GM12801 (cell line): ENCODE data around the gene CAMTA1.

ENCODE experiments used
- CTCF ChIP-seq: IDR thresholded peaks from one replicate; pipeline ENCODE4 v1.5.1; 2011; ENCODE audit warnings: control low read depth; ENCODE audit not compliant: insufficient read length; ENCODE audit errors: extremely low read depth

CAMTA1 gene

DNA sequence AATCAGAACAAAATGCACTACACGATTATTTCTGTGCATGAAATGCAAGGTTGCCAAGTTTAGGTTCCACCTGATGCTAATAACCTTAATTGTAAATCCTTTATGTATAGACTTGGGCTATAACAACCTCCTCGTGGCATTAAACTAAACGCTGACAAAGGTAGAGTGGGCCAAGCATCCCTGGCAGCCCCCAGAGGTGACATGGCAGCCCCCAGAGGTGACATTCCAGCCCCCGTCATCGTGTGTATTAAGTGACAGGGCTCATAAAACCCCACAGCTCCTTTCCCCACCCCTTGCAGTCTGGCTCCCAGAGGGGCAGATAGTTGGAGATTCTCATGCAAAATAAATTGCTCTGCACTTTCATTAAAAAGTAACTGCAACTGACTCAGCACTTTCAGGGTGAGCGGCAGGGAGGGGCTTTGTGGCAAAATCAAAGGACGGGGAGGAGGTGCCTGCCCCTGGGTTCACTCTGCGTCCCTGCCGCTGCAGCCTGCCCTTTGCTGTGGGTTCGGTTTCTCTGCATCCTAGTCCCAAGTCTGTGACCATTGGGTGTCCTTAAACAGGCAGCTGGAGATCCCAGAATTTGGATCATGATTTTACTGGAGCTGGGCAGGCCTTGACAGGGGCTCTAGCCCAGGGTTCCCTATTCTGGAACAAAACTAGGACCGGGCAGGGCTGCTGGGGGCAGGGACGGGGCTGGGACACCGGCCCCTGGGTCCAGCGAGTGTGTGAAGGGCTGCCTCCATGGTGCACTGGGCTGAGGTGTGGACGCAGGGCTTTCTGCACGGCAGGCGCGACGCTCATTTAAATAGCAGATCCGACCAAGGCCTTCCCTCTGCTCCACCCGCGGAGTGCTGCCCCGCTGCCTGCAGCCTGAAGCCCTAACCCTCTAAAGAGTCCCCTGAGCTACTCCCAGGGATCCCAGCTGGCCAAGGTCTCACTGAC is 751.0 kb downstream of the CAMTA1 start:
- TF ChIP-seq CTCF, result no peak

DNA sequence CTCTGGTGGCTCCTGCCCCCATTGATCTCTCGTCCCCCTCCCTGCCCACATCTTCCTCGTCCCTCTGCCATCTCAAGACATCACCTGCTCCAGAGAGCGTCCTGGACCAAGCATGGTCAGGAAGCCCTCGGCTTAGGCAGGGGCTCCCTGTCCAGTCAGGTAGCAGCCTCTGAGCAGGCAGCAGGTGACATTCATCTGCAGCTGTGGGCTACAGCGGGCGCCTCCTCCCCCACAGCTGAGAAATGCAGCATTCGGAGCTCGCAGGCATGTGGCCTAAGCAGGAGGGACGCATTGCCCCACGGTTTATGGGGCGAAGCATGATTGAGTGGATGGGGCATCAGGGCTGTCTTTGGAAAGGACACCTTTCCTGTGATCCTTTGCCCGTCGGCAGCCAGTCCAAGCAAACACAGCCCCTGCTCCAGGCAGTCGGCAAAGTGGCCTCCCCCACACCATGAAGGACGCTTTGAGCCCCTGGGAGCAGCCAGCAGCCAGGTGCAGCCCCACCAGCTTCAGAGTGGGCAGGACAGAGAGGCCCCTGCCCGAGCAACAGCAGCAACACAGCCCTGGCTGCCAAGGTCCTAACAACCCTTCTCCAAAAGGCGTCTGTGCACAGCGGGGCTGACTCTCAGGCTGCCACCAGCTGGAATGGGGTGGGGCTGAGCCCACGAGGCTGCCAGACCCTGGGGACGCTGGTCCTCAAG is 751.8 kb downstream of the CAMTA1 start:
- TF ChIP-seq CTCF, result no peak

- TF ChIP-seq CTCF, result no peak
Measured at GRCh38 chr1:7538033-7538432, 752.8 kb downstream of the CAMTA1 start.

- no peak for TF ChIP-seq CTCF
Measured at GRCh38 chr1:7538849-7539768, 753.9 kb downstream of the CAMTA1 start.

DNA sequence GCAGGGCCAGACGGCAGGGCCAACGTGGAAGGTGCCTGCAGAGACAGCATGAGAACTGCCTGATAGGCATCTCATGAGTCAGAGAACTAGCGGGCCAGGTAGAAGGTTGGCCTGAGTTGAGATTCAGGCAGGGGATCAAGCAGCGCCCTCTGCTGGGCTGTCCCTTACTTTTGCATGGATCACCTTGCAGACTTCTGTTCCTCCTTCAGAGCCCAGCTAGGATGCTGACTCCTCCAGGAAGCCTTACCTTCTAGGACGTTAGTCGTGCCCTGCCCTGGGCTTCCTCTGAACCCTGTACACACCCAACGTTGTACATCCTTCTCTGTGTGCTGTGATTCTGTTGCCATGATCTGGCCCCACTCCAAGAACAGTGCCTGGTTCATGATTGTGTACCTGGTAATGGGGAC is 754.5 kb downstream of the CAMTA1 start:
- TF ChIP-seq CTCF, result no peak

DNA sequence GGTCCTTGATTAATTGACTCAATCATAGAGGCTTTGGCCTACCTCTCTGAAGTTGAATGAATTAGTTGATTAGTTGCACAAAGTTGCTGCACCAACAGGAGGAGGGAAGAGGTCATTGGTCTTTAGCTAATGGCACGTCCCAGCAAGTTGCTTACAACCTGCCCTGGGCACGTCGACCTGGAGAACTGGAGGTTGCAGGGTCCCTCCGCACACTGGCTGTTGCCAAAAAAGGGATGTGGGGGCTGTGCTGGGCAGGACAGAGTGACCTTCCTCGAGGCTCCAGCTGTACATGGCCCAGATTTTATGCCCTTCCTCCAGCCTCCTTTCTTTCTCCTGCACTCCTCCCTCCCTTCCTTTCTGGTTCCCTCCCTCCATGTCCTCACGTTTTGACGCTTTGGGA is 755.6 kb downstream of the CAMTA1 start:
- no peak for TF ChIP-seq CTCF

- TF ChIP-seq CTCF, result no peak
Measured at GRCh38 chr1:7541629-7542028, 756.4 kb downstream of the CAMTA1 start.
